GM19438 (cell line): ENCODE measurements around the gene ANXA9.

Source experiments
- ATAC-seq: cut with Tn5 transposase; IDR thresholded peaks from one replicate; pipeline ENCODE4 v1.9.1; 2021; ENCODE audit warnings: low read depth; ENCODE audit not compliant: unreplicated experiment

The ANXA9 gene

DNA sequence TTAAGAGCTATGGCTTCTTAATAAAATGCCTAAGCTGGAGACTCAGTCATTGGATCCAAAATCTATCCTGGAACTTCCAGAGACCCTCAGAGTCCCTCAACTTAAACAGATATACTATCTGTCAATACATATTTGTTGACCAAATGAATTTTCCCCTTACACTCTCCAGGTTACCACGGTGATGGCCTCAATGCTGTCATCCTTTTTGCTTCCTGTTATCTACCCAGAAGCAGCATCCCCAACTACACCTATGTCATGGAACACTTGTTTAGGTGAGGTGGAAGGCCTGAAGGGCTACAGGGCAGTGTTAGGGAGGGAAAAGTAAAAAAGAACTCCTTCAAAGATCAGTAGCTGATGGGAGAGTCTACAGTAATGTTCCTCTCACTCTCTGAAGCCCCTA is 61.1 kb downstream of the ANXA9 start:
- no peak for ATAC-seq
